Smooth muscle cell (in vitro differentiated cells): ENCODE measurements around the gene PTGES. TPM values are rescaled to one million over a fixed set of nuclear protein-coding genes. Genes with fewer than 3 reads are reported as not detected.
A peak's percentile ranks its signal among the peaks of the same experiment; 100 is the strongest.

Experiments
- DNase-seq: peaks from one replicate; lab custom pipeline; 2025; ENCODE audit not compliant: unreplicated experiment; lab: John Stamatoyannopoulos, UW
- H2AFZ ChIP-seq: fragments of 200-600 bp; sonication (generic); 2 replicates; pipeline ENCODE4 v1.6.0; 2016; ENCODE audit warnings: antibody characterized with exemption, low read depth, mild to moderate bottlenecking
- H3F3A ChIP-seq: fragments of 200-600 bp; sonication (generic); 2 replicates; pipeline ENCODE4 v1.6.0; 2017; ENCODE audit warnings: antibody characterized with exemption, low read depth
- H3K27ac ChIP-seq: fragments of 200-600 bp; sonication (generic); 2 replicates; pipeline ENCODE4 v1.5.1; 2016; ENCODE audit warnings: low read depth, mild to moderate bottlenecking
- H3K27me3 ChIP-seq: fragments of 200-600 bp; sonication (generic); 2 replicates; pipeline ENCODE4 v1.6.1; 2016; ENCODE audit warnings: low read depth, mild to moderate bottlenecking
- H3K36me3 ChIP-seq: fragments of 200-600 bp; sonication (generic); 2 replicates; pipeline ENCODE4 v1.5.1; 2016; ENCODE audit warnings: low read depth
- H3K4me1 ChIP-seq: fragments of 200-600 bp; sonication (generic); 2 replicates; pipeline ENCODE4 v1.5.1; 2016; ENCODE audit warnings: low read depth
- H3K4me2 ChIP-seq: fragments of 200-600 bp; sonication (generic); 2 replicates; pipeline ENCODE4 v1.6.0; 2016; ENCODE audit warnings: mild to moderate bottlenecking
- H3K4me3 ChIP-seq: fragments of 200-600 bp; sonication (generic); 2 replicates; pipeline ENCODE4 v1.5.1; 2016; ENCODE audit warnings: mild to moderate bottlenecking
- H3K79me2 ChIP-seq: fragments of 200-600 bp; sonication (generic); 2 replicates; pipeline ENCODE4 v1.6.0; 2016; ENCODE audit warnings: low read depth, mild to moderate bottlenecking
- H3K9ac ChIP-seq: fragments of 200-600 bp; sonication (generic); 2 replicates; pipeline ENCODE4 v1.6.0; 2016; ENCODE audit warnings: low read depth
- H3K9me3 ChIP-seq: fragments of 200-600 bp; sonication (generic); replicated peaks from 2 replicates; pipeline ENCODE4 v1.5.1; 2016; ENCODE audit warnings: low read depth
- H4K20me1 ChIP-seq: fragments of 200-600 bp; sonication (generic); 2 replicates; pipeline ENCODE4 v1.6.0; 2016; ENCODE audit warnings: low read depth
- WGBS: methylation state at CpG from one replicate; pipeline ENCODE4 v1.1.7; 2016; ENCODE audit warnings: low lambda C conversion rate; 5-methylcytosine and 5-hydroxymethylcytosine counted together
- polyA plus RNA-seq: library from polyadenylated mRNA; unstranded; fragments of >200 nt; fragmentation: Nextera tagmentation; extraction: Ambion mirVana; gene quantifications from 2 replicates; pipeline ENCODE4 v1.2.1, GENCODE V29; 2016
- total RNA-seq: library from RNA; depleted of rRNA; stranded (reverse); fragments of >200 nt; gene quantifications from 2 replicates; pipeline ENCODE4 v1.2.3, GENCODE V29; 2014
- TF ChIP-seq, protein P1 (sequence below): fragments of 200-600 bp; sonication (generic); IDR thresholded peaks from 2 replicates; pipeline ENCODE4 v1.5.1; 2017; ENCODE audit warnings: borderline replicate concordance, mild to moderate bottlenecking, antibody characterized with exemption; ENCODE audit not compliant: insufficient read depth, poor library complexity, severe bottlenecking

Gene PTGES
- total and polyA plus RNA-seq, 2 experiments from 2014 or later, result 49.5 to 69.6 TPM

DNA sequence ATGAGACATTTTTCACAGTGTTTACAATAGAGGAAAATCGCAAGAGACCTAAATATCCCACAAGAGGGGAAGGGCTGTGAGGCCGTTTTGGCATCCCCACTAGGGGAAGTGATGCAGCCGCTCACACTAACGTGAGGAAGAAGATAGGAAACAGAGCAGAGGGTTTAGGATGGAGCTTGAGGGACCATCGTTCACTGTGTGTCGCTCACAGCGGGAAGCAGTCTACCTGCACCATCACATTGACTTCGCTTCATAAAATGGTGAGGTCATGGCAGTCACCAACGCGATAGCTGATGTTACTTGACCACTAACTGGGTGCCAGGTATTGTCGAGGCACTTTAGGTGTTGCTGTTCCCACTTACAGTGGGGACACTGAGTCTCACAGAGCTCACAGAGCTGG is 51.8 kb downstream of the PTGES start:
- Histone ChIP-seq H2AFZ (no peak overlapping the region), H3K4me2 (no peak overlapping the region), H3K27ac (peak overlapping the region; percentile 98), H3K9me3 (no peaks in the 10 kb centered on the region), H3K9ac (no peak overlapping the region), H3K4me1 (peaks cover 17% of the 10 kb centered on the region), H4K20me1 (no peaks in the 10 kb centered on the region), H3K79me2 (peaks cover 34% of the 10 kb centered on the region), H3K36me3 (no peaks in the 10 kb centered on the region), H3F3A (peaks cover 15% of the 10 kb centered on the region), H3K4me3 (no peak overlapping the region), H3K27me3 (no peaks in the 10 kb centered on the region)
- 84% methylated on average over 11 of the region's 11 CpGs for WGBS
- no peak for DNase-seq
- TF ChIP-seq, protein P1, sequence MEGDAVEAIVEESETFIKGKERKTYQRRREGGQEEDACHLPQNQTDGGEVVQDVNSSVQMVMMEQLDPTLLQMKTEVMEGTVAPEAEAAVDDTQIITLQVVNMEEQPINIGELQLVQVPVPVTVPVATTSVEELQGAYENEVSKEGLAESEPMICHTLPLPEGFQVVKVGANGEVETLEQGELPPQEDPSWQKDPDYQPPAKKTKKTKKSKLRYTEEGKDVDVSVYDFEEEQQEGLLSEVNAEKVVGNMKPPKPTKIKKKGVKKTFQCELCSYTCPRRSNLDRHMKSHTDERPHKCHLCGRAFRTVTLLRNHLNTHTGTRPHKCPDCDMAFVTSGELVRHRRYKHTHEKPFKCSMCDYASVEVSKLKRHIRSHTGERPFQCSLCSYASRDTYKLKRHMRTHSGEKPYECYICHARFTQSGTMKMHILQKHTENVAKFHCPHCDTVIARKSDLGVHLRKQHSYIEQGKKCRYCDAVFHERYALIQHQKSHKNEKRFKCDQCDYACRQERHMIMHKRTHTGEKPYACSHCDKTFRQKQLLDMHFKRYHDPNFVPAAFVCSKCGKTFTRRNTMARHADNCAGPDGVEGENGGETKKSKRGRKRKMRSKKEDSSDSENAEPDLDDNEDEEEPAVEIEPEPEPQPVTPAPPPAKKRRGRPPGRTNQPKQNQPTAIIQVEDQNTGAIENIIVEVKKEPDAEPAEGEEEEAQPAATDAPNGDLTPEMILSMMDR, result no peak

DNA sequence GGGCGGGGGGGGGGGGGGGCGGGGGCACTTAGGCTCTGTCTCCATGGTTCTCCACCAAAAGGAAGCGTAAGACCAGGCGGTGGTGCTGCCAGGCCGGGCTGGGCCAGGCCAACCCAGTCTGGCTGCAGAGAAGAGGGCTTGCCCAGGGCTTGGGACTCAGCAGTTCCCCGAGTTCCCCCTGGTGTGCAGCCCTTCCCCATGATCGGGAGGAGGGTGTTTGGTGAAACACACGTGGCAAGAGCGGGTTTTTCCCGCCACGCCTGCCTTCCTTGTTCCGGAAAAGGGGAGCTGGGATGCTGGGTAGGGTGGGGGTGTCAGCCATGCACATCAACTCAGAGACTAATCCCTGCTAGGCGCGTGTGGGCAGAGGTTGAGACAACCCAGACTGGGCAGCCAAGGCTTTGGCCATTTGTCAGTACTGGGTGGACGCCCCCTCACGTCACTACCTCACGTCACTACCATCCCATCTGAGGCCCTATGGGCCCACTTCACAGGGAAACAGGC is 54.5 kb downstream of the PTGES start:
- peaks cover 13% of the 10 kb centered on the region for H3K79me2 ChIP-seq
- TF ChIP-seq, protein P1, result no peak
- H3F3A ChIP-seq, result peaks cover 22% of the 10 kb centered on the region
- no peak overlapping the region for H3K4me3 ChIP-seq
- H4K20me1 ChIP-seq, result no peaks in the 10 kb centered on the region
- peak overlapping the region; percentile 90 for H3K4me2 ChIP-seq
- H3K27ac ChIP-seq, result peak overlapping the region; percentile 98
- no peaks in the 10 kb centered on the region for H3K9me3 ChIP-seq
- peak overlapping the region; percentile 92 for H3K9ac ChIP-seq
- peak; percentile 66 for DNase-seq
- H3K27me3 ChIP-seq, result no peaks in the 10 kb centered on the region
- 23% methylated on average over 17 of the region's 17 CpGs for WGBS
- H3K36me3 ChIP-seq, result no peaks in the 10 kb centered on the region
- H2AFZ ChIP-seq, result no peak overlapping the region
- H3K4me1 ChIP-seq, result peaks cover 16% of the 10 kb centered on the region

DNA sequence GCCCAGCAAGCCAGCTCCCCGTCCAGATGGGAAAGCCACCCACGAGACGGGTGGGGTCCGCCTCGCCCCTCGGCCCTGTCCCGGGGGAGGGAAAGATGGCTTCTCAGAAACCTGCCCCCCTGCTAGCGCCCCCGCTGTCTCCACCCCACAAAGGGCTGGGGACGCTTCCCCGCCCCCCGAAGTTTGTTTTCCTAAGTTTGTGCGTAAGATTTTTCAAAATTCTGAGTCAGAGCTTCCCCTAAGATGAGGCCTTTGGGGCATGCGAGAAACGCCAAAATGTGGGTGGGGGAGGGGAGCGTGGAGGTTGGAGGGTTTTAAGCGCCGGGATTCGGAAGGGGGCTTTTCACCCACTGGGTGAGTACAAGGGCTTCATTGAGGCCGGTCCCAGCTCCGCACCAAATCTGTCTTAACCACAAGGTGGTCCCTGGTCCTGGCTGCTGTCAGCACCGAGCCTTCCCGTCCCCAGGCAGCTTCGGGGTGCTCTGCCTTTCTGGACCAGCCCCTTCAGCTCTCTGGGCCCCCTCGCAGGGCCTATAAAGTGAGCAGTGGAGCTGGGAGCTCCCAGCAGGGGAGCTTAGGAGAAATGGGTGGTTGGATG is 55.1 kb downstream of the PTGES start:
- H2AFZ ChIP-seq, result no peak overlapping the region
- no peaks in the 10 kb centered on the region for H3K27me3 ChIP-seq
- H3K36me3 ChIP-seq, result peaks cover under 1% of the 10 kb centered on the region
- H3F3A ChIP-seq, result peaks cover 22% of the 10 kb centered on the region
- DNase-seq, result peak; percentile 68
- H3K9me3 ChIP-seq, result no peaks in the 10 kb centered on the region
- WGBS, result 11% methylated on average over 14 of the region's 25 CpGs
- H3K4me2 ChIP-seq, result peak overlapping the region; percentile 90
- H3K4me1 ChIP-seq, result peaks cover 12% of the 10 kb centered on the region
- H4K20me1 ChIP-seq, result no peaks in the 10 kb centered on the region
- peak overlapping the region; percentile 42 for H3K4me3 ChIP-seq
- peak overlapping the region; percentile 98 for H3K27ac ChIP-seq
- H3K9ac ChIP-seq, result peak overlapping the region; percentile 92
- TF ChIP-seq, protein P1, result no peak
- H3K79me2 ChIP-seq, result peaks cover 13% of the 10 kb centered on the region
